ENCODE data around the gene LDLRAD4. TPM values are rescaled to one million over a fixed set of nuclear protein-coding genes. Genes with fewer than 3 reads are reported as not detected.

LDLRAD4 gene
- total RNA-seq, 4 donors from 2014 or later = 23.9 to 38.3 (median 27.0) TPM

GRCh38 chr18:13612196-13612997 lies 393.8 kb downstream of the LDLRAD4 start:
- DNase-seq (ENCODE audit: low spot score) (no peak), ATAC-seq (ENCODE audit: low FRiP score) (no peak)
- TF ChIP-seq, protein P1, sequence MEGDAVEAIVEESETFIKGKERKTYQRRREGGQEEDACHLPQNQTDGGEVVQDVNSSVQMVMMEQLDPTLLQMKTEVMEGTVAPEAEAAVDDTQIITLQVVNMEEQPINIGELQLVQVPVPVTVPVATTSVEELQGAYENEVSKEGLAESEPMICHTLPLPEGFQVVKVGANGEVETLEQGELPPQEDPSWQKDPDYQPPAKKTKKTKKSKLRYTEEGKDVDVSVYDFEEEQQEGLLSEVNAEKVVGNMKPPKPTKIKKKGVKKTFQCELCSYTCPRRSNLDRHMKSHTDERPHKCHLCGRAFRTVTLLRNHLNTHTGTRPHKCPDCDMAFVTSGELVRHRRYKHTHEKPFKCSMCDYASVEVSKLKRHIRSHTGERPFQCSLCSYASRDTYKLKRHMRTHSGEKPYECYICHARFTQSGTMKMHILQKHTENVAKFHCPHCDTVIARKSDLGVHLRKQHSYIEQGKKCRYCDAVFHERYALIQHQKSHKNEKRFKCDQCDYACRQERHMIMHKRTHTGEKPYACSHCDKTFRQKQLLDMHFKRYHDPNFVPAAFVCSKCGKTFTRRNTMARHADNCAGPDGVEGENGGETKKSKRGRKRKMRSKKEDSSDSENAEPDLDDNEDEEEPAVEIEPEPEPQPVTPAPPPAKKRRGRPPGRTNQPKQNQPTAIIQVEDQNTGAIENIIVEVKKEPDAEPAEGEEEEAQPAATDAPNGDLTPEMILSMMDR (IDR thresholded peaks at IDR 0.05) = no peak

DNA sequence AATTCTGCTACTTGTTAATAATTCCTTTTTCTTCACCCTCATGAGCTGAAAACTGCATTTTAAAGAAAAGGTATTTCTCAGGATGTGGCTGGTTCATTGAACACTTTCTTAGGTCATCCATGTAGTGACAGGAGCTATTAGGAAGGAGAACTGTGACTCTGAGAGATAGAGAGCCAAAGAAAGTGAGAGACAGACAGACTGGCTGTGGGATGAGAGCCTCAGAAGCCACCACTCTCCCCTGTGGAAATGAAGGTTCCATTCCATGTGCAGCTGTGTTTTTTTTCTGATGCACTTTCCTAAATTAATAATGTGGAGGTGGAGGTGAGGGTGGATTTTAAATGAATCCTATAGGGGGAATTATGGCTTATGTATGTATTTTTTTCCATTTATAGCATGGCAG lies 394.5 kb downstream of the LDLRAD4 start:
- no peak for ATAC-seq (ENCODE audit: low FRiP score)

DNA sequence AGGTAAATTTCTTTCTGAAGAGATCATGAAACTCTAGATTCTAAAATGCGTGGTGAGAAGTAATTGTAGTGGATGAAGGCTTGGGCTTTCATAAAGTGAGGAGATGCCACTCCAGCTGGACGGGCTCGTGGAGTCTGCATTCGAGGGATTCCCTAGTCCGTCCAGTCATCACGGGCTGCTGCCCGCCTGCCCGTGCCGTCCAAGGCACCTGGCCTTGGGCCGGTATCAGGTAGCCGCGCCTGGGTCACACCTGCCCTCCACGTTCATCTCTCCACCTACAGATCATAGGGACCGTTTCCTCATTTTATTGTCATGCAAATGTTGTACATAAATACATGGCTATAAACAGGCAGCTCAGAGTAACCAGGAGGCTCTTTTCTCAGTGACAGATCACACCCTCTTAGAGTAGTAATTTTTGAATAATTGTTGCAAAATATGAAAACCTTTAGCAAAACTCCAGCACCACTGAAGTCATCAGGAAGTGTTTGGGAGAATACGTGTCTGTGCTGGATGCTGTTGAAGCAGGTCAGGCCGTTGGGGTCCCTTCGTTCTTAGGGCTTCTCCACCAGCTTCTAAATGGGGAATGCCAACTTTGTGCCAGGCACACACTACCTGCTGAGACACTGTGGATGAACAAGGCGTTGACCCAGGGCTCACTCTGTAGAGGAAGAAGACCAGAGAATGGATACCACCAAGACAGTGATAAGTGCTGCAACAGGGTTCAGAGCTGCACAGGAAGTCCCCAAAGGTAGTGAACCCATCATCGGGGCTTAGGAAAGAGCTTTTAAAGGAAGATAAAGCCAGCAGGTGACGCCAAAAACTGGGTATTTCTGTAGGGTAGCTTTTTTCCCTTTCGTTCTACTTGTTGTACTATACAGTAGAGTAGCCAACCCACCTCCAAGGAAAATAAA lies 395.3 kb downstream of the LDLRAD4 start:
- TF ChIP-seq, protein P1 (IDR thresholded peaks at IDR 0.05) = no peak
- DNase-seq (ENCODE audit: low spot score) (no peak), ATAC-seq (ENCODE audit: low FRiP score) (no peak)

More for the DNA sequence above, 394.5 kb downstream of the LDLRAD4 start:
- TF ChIP-seq, protein P1 (IDR thresholded peaks at IDR 0.05) = no peak
- DNase-seq (ENCODE audit: low spot score) = no peak

DNA sequence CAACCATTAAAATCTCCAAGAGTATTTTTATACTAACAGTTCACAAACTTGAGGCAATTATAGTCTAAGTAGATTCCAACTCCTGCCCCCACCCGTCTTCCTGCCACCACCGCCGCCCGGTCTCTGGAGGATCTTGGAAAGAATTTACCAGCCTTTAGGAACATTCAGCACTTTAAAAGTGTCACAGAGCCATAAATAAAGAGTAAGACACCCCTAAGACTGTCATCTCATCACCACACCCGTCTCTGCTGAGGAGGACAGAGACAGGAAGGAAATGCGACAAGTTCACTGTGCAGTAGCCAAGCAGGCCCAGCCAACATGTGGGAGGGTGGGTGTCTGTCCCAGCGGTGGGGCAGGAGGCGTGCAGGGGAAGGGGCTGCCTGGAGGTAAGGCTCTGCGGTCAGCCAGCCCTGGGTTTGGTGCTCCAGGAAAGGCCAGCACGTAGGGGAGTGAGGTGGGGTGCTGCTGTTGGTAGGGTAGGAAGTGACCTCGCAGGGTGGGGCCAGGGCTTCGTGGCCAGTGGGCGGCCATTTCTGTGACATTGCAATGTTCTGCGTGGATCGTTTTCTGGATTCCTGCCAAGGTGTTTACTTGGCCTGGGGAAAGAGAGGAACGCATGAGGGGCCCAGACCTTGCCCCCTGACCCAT lies 396.2 kb downstream of the LDLRAD4 start:
- ATAC-seq (ENCODE audit: low FRiP score) (no peak), DNase-seq (ENCODE audit: low spot score) (no peak)
- TF ChIP-seq, protein P1 (IDR thresholded peaks at IDR 0.05) = no peak

DNA sequence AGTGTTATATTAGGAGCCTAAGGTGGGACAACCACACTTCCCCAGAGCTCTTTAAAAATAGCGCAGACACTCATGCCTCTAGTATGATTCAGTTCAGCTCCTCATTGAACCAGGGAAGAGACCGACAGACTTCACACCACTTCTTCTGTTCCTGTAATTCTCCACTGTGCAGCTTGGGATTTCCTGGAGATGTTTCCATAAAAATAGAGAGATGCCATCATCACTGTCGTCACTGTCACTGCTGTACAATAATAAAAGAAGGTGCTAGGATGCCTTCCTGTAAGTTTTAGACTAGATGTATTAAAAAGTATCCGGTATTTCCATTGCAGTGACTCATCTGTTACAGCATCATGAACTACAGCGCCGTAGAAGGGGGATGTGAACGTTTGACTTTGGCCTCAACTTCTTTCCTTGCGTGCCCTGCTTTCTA lies 396.9 kb downstream of the LDLRAD4 start:
- TF ChIP-seq, protein P1 (IDR thresholded peaks at IDR 0.05) = no peak
- no peak for DNase-seq (ENCODE audit: low spot score)
- ATAC-seq (ENCODE audit: low FRiP score) = peak; percentile 8

DNA sequence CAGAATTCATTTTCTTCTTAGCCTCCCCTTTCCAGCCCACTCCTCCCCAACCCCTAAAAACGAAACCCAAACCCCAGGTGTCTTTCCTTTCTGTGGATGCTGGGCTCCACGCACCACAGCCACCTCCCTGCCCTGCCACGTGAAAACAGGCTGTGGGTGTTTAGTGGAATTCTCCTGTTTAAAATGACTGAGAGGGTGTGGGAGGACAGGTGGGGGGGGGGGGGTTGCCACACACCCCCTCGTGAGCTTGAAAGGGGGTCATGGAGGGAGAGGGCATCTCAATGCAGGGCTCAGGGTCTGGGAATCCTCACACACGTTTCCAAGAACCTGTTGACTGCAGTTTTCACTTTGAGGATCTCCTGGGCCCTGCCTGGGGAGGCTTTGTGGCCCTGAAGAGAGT lies 397.5 kb downstream of the LDLRAD4 start:
- ATAC-seq (ENCODE audit: low FRiP score) = no peak
- no peak for DNase-seq (ENCODE audit: low spot score)
- TF ChIP-seq, protein P1 (IDR thresholded peaks at IDR 0.05) = no peak
